HEK293 (cell line): ENCODE measurements around the gene DCP1B.

Source experiments
- HOXA7 ChIP-seq: sonication (generic); formaldehyde crosslinking; IDR thresholded peaks from 2 replicates; pipeline ENCODE4 v1.8.1; 2022; ENCODE audit warnings: missing genetic modification reagents, borderline replicate concordance
- HOXC10 ChIP-seq: sonication (generic); formaldehyde crosslinking; IDR thresholded peaks from 2 replicates; pipeline ENCODE4 v1.8.1; 2023; ENCODE audit warnings: mild to moderate bottlenecking, missing genetic modification reagents
- KLF8 ChIP-seq: fragments of 450-650 bp; formaldehyde crosslinking; IDR thresholded peaks from 2 replicates; pipeline ENCODE4 v1.5.1; 2016; ENCODE audit warnings: missing biosample characterization, missing genetic modification characterization
- MEIS1 ChIP-seq: sonication (generic); formaldehyde crosslinking; IDR thresholded peaks from 2 replicates; pipeline ENCODE4 v1.8.1; 2022; ENCODE audit warnings: missing genetic modification reagents, mild to moderate bottlenecking, borderline replicate concordance
- ZBTB8A ChIP-seq: fragments of 450-650 bp; formaldehyde crosslinking; IDR thresholded peaks from 2 replicates; pipeline ENCODE4 v1.5.1; 2016; ENCODE audit warnings: missing biosample characterization, missing genetic modification characterization
- ZNF10 ChIP-seq: fragments of 450-650 bp; formaldehyde crosslinking; IDR thresholded peaks from 2 replicates; pipeline ENCODE4 v1.5.1; 2017; ENCODE audit warnings: missing biosample characterization, missing genetic modification characterization
- ZNF114 ChIP-seq: fragments of 450-650 bp; formaldehyde crosslinking; IDR thresholded peaks from 2 replicates; pipeline ENCODE4 v1.5.0; 2017; ENCODE audit warnings: missing biosample characterization, missing genetic modification characterization
- ZNF202 ChIP-seq: fragments of 450-650 bp; formaldehyde crosslinking; IDR thresholded peaks from 2 replicates; pipeline ENCODE4 v1.5.1; 2016; ENCODE audit warnings: missing biosample characterization, missing genetic modification characterization, borderline replicate concordance
- ZNF221 ChIP-seq: fragments of 450-650 bp; formaldehyde crosslinking; IDR thresholded peaks from 2 replicates; pipeline ENCODE4 v1.5.1; 2017; ENCODE audit warnings: missing biosample characterization, missing genetic modification characterization, borderline replicate concordance
- ZNF248 ChIP-seq: fragments of 450-650 bp; formaldehyde crosslinking; IDR thresholded peaks from 2 replicates; pipeline ENCODE4 v1.5.1; 2017; ENCODE audit warnings: missing biosample characterization, missing genetic modification characterization
- ZNF274 ChIP-seq, 2 experiments: fragments of 200-500 bp in 1 of 2; fragments of 450-650 bp in 1 of 2; sonication (Bioruptor generic) in 1 of 2; formaldehyde crosslinking in 1 of 2; IDR thresholded peaks; 2 replicates each; pipeline versions ENCODE4 v1.5.1 to v1.6.1; 2014 to 2016; ENCODE audit warnings: borderline replicate concordance in 1 of 2, inconsistent platforms in 1 of 2, low read length in 1 of 2, missing biosample characterization in 1 of 2, missing genetic modification characterization in 1 of 2
- ZNF302 ChIP-seq: fragments of 450-650 bp; formaldehyde crosslinking; IDR thresholded peaks from 2 replicates; pipeline ENCODE4 v1.5.1; 2016; ENCODE audit warnings: missing biosample characterization, missing genetic modification characterization, low read depth
- ZNF350 ChIP-seq: fragments of 450-650 bp; formaldehyde crosslinking; IDR thresholded peaks from 2 replicates; pipeline ENCODE4 v1.5.0; 2017; ENCODE audit warnings: missing biosample characterization, mild to moderate bottlenecking, missing genetic modification characterization
- ZNF391 ChIP-seq: fragments of 450-650 bp; formaldehyde crosslinking; IDR thresholded peaks from 2 replicates; pipeline ENCODE4 v1.5.1; 2016; ENCODE audit warnings: low read depth, missing biosample characterization, missing genetic modification characterization, borderline replicate concordance
- ZNF488 ChIP-seq: fragments of 450-650 bp; formaldehyde crosslinking; IDR thresholded peaks from 2 replicates; pipeline ENCODE4 v1.5.1; 2016; ENCODE audit warnings: missing biosample characterization, missing genetic modification characterization
- ZNF521 ChIP-seq: fragments of 450-650 bp; formaldehyde crosslinking; IDR thresholded peaks from 2 replicates; pipeline ENCODE4 v1.5.1; 2017; ENCODE audit warnings: missing biosample characterization, mild to moderate bottlenecking, missing genetic modification characterization
- ZNF645 ChIP-seq: fragments of 450-650 bp; formaldehyde crosslinking; IDR thresholded peaks from 2 replicates; pipeline ENCODE4; 2016; ENCODE audit warnings: missing biosample characterization, missing genetic modification characterization
- ZNF664 ChIP-seq: fragments of 450-650 bp; formaldehyde crosslinking; IDR thresholded peaks from 2 replicates; pipeline ENCODE4 v1.5.1; 2016; ENCODE audit warnings: missing biosample characterization, missing genetic modification characterization
- ZNF830 ChIP-seq: fragments of 450-650 bp; IDR thresholded peaks from 2 replicates; pipeline ENCODE4 v1.5.0; 2018; ENCODE audit warnings: missing biosample characterization, missing genetic modification characterization, low read depth, mild to moderate bottlenecking, moderate library complexity
- ZSCAN16 ChIP-seq: fragments of 450-650 bp; formaldehyde crosslinking; IDR thresholded peaks from 2 replicates; pipeline ENCODE4 v1.5.1; 2016; ENCODE audit warnings: missing biosample characterization, missing genetic modification characterization
- TF ChIP-seq, protein P1 (sequence below): fragments of 450-650 bp; IDR thresholded peaks from 2 replicates; pipeline ENCODE4 v1.5.1; 2018; ENCODE audit warnings: missing biosample characterization, missing genetic modification characterization
- TF ChIP-seq, protein P2 (sequence below): fragments of 450-650 bp; formaldehyde crosslinking; IDR thresholded peaks from 2 replicates; pipeline ENCODE4 v1.5.1; 2016; ENCODE audit warnings: missing biosample characterization, missing genetic modification characterization
- TF ChIP-seq, protein P3 (sequence below): fragments of 450-650 bp; formaldehyde crosslinking; IDR thresholded peaks from 2 replicates; pipeline ENCODE4 v1.5.1; 2016; ENCODE audit warnings: missing biosample characterization, missing genetic modification characterization
- TF ChIP-seq, protein P4 (sequence below): fragments of 450-650 bp; formaldehyde crosslinking; IDR thresholded peaks from 2 replicates; pipeline ENCODE4 v1.5.1; 2016; ENCODE audit warnings: missing biosample characterization, missing genetic modification characterization
- TF ChIP-seq, protein P5 (sequence below): fragments of 450-650 bp; formaldehyde crosslinking; IDR thresholded peaks from 2 replicates; pipeline ENCODE4 v1.5.1; 2016; ENCODE audit warnings: missing biosample characterization, missing genetic modification characterization
- TF ChIP-seq, protein P6 (sequence below): fragments of 450-650 bp; formaldehyde crosslinking; IDR thresholded peaks from 2 replicates; pipeline ENCODE4 v1.5.1; 2016; ENCODE audit warnings: missing biosample characterization, missing genetic modification characterization

DCP1B gene

DNA sequence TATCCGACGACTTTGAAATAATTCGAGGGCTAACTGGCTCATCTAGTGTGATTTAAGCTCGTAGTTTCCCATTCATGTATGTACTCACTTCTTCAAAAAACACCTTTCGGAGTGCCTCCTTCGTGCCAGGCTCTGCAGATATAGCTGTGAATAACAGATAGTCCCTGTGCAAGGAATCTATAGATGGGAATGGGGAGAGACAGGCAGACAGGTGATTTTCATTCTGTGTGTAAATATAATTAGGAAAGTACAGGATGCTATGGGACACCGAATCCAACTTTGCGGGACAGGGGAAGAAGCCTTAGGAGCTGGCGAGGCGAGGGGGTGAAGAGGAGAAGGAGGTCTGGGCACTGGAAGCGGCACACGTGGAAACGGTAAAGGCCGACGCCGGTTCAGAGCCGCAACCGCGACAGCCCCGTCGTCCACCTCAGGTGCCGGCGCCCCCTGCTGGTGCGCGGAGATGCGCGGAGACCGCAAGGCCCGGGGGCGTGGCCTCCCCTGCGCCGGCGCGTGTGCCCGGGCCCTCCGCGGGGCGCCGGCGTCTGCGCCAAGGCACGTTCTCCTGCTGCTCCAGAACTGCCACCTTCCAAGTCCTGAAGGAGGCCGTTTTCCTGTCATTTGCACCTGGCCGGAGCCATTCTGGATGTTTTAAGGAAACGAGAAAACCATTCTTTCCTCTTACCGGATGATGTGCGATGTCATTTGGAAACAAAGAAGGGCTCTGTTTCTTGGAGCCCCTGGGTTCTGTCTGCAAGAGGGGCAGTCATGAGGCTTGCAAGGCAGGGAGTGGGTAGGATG lies 30.6 kb upstream of the DCP1B start (continued):
- TF ChIP-seq ZNF202 (tag by site-specific recombination): no peak
- TF ChIP-seq ZNF350: no peak
- no peak for TF ChIP-seq ZNF248 (tag by site-specific recombination)
- no peak for TF ChIP-seq HOXC10 (CRISPR knock-in tag)
- TF ChIP-seq ZNF488 (tag by site-specific recombination): no peak
- TF ChIP-seq MEIS1 (CRISPR knock-in tag): no peak
- TF ChIP-seq, protein P1, sequence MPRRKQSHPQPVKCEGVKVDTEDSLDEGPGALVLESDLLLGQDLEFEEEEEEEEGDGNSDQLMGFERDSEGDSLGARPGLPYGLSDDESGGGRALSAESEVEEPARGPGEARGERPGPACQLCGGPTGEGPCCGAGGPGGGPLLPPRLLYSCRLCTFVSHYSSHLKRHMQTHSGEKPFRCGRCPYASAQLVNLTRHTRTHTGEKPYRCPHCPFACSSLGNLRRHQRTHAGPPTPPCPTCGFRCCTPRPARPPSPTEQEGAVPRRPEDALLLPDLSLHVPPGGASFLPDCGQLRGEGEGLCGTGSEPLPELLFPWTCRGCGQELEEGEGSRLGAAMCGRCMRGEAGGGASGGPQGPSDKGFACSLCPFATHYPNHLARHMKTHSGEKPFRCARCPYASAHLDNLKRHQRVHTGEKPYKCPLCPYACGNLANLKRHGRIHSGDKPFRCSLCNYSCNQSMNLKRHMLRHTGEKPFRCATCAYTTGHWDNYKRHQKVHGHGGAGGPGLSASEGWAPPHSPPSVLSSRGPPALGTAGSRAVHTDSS (tag by site-specific recombination): no peak
- no peak for TF ChIP-seq ZNF114 (tag by site-specific recombination)
- no peak for TF ChIP-seq ZNF302 (tag by site-specific recombination)
- TF ChIP-seq, protein P2, sequence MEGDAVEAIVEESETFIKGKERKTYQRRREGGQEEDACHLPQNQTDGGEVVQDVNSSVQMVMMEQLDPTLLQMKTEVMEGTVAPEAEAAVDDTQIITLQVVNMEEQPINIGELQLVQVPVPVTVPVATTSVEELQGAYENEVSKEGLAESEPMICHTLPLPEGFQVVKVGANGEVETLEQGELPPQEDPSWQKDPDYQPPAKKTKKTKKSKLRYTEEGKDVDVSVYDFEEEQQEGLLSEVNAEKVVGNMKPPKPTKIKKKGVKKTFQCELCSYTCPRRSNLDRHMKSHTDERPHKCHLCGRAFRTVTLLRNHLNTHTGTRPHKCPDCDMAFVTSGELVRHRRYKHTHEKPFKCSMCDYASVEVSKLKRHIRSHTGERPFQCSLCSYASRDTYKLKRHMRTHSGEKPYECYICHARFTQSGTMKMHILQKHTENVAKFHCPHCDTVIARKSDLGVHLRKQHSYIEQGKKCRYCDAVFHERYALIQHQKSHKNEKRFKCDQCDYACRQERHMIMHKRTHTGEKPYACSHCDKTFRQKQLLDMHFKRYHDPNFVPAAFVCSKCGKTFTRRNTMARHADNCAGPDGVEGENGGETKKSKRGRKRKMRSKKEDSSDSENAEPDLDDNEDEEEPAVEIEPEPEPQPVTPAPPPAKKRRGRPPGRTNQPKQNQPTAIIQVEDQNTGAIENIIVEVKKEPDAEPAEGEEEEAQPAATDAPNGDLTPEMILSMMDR (tag by site-specific recombination): peak; percentile 86
- TF ChIP-seq ZNF521 (tag by site-specific recombination): no peak
- TF ChIP-seq, protein P3, sequence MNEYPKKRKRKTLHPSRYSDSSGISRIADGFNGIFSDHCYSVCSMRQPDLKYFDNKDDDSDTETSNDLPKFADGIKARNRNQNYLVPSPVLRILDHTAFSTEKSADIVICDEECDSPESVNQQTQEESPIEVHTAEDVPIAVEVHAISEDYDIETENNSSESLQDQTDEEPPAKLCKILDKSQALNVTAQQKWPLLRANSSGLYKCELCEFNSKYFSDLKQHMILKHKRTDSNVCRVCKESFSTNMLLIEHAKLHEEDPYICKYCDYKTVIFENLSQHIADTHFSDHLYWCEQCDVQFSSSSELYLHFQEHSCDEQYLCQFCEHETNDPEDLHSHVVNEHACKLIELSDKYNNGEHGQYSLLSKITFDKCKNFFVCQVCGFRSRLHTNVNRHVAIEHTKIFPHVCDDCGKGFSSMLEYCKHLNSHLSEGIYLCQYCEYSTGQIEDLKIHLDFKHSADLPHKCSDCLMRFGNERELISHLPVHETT (tag by site-specific recombination): no peak
- no peak for TF ChIP-seq ZNF664
- TF ChIP-seq ZNF830 (tag by site-specific recombination): no peak
- no peak for TF ChIP-seq ZNF645 (tag by site-specific recombination)
- TF ChIP-seq ZNF221 (tag by site-specific recombination): no peak
- TF ChIP-seq, protein P4, sequence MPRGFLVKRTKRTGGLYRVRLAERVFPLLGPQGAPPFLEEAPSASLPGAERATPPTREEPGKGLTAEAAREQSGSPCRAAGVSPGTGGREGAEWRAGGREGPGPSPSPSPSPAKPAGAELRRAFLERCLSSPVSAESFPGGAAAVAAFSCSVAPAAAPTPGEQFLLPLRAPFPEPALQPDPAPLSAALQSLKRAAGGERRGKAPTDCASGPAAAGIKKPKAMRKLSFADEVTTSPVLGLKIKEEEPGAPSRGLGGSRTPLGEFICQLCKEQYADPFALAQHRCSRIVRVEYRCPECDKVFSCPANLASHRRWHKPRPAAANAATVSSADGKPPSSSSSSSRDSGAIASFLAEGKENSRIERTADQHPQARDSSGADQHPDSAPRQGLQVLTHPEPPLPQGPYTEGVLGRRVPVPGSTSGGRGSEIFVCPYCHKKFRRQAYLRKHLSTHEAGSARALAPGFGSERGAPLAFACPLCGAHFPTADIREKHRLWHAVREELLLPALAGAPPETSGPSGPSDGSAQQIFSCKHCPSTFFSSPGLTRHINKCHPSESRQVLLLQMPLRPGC (tag by site-specific recombination): 0 out of 2 replicates have a peak, but pooled peaks have one; percentile 26
- TF ChIP-seq ZNF274 (IDR thresholded peaks at IDR 0.05; ENCODE audit: low read length): no peak
- TF ChIP-seq ZNF274 (tag by site-specific recombination; IDR thresholded peaks at IDR 0.05; ENCODE audit: borderline replicate concordance): no peak
- TF ChIP-seq HOXA7: no peak
- no peak for TF ChIP-seq ZNF391 (tag by site-specific recombination)
- TF ChIP-seq KLF8 (tag by site-specific recombination): no peak
- TF ChIP-seq, protein P5, sequence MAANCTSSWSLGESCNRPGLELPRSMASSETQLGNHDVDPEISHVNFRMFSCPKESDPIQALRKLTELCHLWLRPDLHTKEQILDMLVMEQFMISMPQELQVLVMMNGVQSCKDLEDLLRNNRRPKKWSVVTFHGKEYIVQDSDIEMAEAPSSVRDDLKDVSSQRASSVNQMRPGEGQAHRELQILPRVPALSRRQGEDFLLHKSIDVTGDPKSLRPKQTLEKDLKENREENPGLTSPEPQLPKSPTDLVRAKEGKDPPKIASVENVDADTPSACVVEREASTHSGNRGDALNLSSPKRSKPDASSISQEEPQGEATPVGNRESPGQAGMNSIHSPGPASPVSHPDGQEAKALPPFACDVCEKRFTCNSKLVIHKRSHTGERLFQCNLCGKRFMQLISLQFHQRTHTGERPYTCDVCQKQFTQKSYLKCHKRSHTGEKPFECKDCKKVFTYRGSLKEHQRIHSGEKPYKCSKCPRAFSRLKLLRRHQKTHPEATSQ (tag by site-specific recombination): 0 out of 2 replicates have a peak, but pooled peaks have one; percentile 50
- TF ChIP-seq, protein P6, sequence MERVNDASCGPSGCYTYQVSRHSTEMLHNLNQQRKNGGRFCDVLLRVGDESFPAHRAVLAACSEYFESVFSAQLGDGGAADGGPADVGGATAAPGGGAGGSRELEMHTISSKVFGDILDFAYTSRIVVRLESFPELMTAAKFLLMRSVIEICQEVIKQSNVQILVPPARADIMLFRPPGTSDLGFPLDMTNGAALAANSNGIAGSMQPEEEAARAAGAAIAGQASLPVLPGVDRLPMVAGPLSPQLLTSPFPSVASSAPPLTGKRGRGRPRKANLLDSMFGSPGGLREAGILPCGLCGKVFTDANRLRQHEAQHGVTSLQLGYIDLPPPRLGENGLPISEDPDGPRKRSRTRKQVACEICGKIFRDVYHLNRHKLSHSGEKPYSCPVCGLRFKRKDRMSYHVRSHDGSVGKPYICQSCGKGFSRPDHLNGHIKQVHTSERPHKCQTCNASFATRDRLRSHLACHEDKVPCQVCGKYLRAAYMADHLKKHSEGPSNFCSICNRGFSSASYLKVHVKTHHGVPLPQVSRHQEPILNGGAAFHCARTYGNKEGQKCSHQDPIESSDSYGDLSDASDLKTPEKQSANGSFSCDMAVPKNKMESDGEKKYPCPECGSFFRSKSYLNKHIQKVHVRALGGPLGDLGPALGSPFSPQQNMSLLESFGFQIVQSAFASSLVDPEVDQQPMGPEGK (tag by site-specific recombination): no peak; the same call in 1 of the 2 replicates
- TF ChIP-seq ZSCAN16 (tag by site-specific recombination): no peak
- TF ChIP-seq ZNF10 (tag by site-specific recombination): peak; percentile 61
- peak; percentile 54; the same call in 1 of the 2 replicates for TF ChIP-seq ZBTB8A (tag by site-specific recombination)
